ENCODE measurements around the gene PRR36.
"Not testable (repeated sequence)": the region's sequence is repeated elsewhere in the genome, so short reads cannot be mapped to it uniquely, and the experiment has no call there.

Gene PRR36

GRCh38 chr19:7874076-7874896 is at the start of gene PRR36:
TSS of gene PRR36 (minus strand) at chr19:7874390. CDS start at chr19:7873689, 701 bp downstream.
- peak; percentile 94 for DNase-seq

- no peak for DNase-seq
These were observed 49.4 kb upstream of the PRR36 start for GRCh38 chr19:7923295-7924191.

GRCh38 chr19:7922836-7923195 is 48.6 kb upstream of the PRR36 start:
- DNase-seq = no peak

GRCh38 chr19:7921967-7922835 is 48.0 kb upstream of the PRR36 start:
- DNase-seq = no peak

GRCh38 chr19:7921302-7921966 is 47.2 kb upstream of the PRR36 start:
- no peak for DNase-seq

- DNase-seq = peak; percentile 95
These were observed 46.5 kb upstream of the PRR36 start for GRCh38 chr19:7920519-7921301.

GRCh38 chr19:7919610-7920518 is 45.7 kb upstream of the PRR36 start, which contains the start of gene SNAPC2:
TSS of gene SNAPC2 (plus strand) at chr19:7920338. CDS start at chr19:7920367, 29 bp downstream.
- peak; percentile 93 for DNase-seq

- no peak for DNase-seq
These were observed 44.6 kb upstream of the PRR36 start for GRCh38 chr19:7918615-7919421.

- not testable (repeated sequence) for DNase-seq
These were observed 43.9 kb upstream of the PRR36 start for GRCh38 chr19:7918062-7918614.

GRCh38 chr19:7917267-7918061 is 43.3 kb upstream of the PRR36 start:
- peak; percentile 12 for DNase-seq

- DNase-seq = no peak
These were observed 42.7 kb upstream of the PRR36 start for GRCh38 chr19:7916955-7917266.

GRCh38 chr19:7916103-7916954 is 42.1 kb upstream of the PRR36 start:
- no peak for DNase-seq

GRCh38 chr19:7915250-7916102 is 41.3 kb upstream of the PRR36 start:
- DNase-seq = no peak

- DNase-seq = no peak
These were observed 40.4 kb upstream of the PRR36 start, which contains the start of gene TGFBR3L for GRCh38 chr19:7914598-7915045. TSS of gene TGFBR3L (plus strand) at chr19:7914830.

- no peak for DNase-seq
These were observed 39.9 kb upstream of the PRR36 start for GRCh38 chr19:7914099-7914498.

- DNase-seq = no peak
These were observed 39.5 kb upstream of the PRR36 start for GRCh38 chr19:7913652-7914051.
